Ishikawa (cell line): ENCODE results near the gene RPL35.

Source experiments
- FOXM1 ChIP-seq: IDR thresholded peaks from 2 replicates; pipeline ENCODE4 v1.6.1; 2012; ENCODE audit warnings: low read depth, borderline replicate concordance
- MAX ChIP-seq: IDR thresholded peaks from 2 replicates; pipeline ENCODE4 v1.6.1; 2012
- RAD21 ChIP-seq: IDR thresholded peaks from 2 replicates; pipeline ENCODE4 v1.6.1; 2012; ENCODE audit warnings: low read depth
- ZBTB7A ChIP-seq: IDR thresholded peaks from 2 replicates; pipeline ENCODE4 v1.6.1; 2012; ENCODE audit warnings: low read depth
- TF ChIP-seq, protein P1 (sequence below): IDR thresholded peaks from 2 replicates; pipeline ENCODE4 v1.6.1; 2012; ENCODE audit warnings: low read depth, mild to moderate bottlenecking

DNA sequence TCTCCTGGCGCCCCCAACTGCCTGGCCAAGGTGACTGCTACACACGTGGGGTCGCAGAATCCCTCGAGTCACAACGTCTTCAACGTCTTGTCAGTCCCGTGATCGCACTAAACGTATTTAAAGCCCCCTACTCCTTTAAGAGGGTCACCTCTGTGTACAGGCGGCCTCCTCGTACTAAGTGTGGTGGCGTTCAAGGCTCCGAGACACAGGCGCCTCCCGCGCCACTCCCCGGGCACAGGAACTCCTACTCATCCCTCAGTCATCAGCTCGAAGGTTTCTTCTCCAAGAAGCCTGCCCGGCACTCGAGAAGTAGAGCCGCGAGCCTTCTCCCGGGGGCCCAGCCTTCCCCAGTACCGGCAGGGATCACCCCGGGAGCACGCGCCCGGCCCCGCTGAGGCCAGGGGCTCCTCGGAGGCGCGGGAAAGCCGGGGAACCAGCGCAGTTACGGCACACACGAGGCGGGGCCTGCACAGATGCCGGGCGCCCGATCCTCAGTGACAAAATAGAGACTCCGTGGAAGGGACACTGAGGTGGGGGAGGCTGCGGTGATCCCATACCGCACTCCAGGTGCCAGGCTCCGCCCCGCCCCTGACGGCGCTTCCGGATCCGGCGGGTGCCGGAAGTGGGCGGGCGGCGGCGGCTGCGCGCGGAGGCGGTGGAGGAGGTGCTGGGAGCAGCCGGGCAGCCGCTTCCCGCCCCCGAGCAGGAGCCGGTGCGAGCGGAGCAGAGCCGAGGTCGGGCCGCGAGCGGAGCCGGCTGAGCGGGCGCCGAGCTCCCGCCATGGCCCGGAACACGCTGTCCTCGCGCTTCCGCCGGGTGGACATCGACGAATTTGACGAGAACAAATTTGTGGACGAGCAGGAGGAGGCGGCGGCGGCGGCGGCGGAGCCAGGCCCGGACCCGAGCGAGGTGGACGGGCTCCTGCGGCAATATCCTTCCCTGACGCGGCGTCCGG, 7.0 kb upstream of the RPL35 start:
- TF ChIP-seq FOXM1 (no peak), MAX (peak; percentile 53; the same call in 1 of the 2 replicates), RAD21 (no peak; the same call in 1 of the 2 replicates), ZBTB7A (no peak)
- TF ChIP-seq, protein P1, sequence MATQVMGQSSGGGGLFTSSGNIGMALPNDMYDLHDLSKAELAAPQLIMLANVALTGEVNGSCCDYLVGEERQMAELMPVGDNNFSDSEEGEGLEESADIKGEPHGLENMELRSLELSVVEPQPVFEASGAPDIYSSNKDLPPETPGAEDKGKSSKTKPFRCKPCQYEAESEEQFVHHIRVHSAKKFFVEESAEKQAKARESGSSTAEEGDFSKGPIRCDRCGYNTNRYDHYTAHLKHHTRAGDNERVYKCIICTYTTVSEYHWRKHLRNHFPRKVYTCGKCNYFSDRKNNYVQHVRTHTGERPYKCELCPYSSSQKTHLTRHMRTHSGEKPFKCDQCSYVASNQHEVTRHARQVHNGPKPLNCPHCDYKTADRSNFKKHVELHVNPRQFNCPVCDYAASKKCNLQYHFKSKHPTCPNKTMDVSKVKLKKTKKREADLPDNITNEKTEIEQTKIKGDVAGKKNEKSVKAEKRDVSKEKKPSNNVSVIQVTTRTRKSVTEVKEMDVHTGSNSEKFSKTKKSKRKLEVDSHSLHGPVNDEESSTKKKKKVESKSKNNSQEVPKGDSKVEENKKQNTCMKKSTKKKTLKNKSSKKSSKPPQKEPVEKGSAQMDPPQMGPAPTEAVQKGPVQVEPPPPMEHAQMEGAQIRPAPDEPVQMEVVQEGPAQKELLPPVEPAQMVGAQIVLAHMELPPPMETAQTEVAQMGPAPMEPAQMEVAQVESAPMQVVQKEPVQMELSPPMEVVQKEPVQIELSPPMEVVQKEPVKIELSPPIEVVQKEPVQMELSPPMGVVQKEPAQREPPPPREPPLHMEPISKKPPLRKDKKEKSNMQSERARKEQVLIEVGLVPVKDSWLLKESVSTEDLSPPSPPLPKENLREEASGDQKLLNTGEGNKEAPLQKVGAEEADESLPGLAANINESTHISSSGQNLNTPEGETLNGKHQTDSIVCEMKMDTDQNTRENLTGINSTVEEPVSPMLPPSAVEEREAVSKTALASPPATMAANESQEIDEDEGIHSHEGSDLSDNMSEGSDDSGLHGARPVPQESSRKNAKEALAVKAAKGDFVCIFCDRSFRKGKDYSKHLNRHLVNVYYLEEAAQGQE = no peak
